Right lung (tissue), 5 donors: ENCODE data around the gene CYREN. TPM values are rescaled to one million over a fixed set of nuclear protein-coding genes. Genes with fewer than 3 reads are reported as not detected.

Experiments
- DNase-seq, 2 donors: peaks; one replicate each; pipeline ENCODE4 v3.0.0-alpha.2; 2013
- polyA plus RNA-seq, 5 donors: library from polyadenylated mRNA; unstranded; fragments of 120-200 nt; gene quantifications; one replicate each; pipeline versions ENCODE4 v1.2.1 to v1.2.3, GENCODE V29; 2013; ENCODE audit warnings: inconsistent platforms in 1 of 5, low replicate concordance in 1 of 5; ENCODE audit not compliant: insufficient read length in 5 of 5, insufficient read depth in 1 of 5

CYREN gene
- polyA plus RNA-seq, 5 donors = 43.2 to 52.0 (median 45.0) TPM

DNA sequence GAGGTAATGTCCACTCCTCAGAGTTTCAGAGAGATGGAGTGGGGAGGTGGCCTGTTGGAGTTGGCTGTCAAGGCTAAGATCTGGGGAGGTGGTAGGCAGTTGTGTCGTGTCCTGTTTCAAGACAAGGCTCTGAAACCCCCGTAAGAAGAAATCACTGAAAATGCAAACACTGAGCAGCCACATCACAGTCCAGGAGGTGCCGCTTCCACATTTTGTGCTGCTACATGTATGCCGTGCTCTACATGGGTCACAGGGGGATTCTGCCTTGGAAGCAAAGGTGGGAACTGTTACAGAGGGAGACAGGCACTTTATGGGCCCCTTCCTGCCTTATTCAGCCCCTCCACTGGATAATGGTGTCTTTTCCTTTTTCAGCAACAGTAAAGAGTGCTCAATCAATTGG is 28.9 kb upstream of the CYREN start:
- DNase-seq = no peak

DNA sequence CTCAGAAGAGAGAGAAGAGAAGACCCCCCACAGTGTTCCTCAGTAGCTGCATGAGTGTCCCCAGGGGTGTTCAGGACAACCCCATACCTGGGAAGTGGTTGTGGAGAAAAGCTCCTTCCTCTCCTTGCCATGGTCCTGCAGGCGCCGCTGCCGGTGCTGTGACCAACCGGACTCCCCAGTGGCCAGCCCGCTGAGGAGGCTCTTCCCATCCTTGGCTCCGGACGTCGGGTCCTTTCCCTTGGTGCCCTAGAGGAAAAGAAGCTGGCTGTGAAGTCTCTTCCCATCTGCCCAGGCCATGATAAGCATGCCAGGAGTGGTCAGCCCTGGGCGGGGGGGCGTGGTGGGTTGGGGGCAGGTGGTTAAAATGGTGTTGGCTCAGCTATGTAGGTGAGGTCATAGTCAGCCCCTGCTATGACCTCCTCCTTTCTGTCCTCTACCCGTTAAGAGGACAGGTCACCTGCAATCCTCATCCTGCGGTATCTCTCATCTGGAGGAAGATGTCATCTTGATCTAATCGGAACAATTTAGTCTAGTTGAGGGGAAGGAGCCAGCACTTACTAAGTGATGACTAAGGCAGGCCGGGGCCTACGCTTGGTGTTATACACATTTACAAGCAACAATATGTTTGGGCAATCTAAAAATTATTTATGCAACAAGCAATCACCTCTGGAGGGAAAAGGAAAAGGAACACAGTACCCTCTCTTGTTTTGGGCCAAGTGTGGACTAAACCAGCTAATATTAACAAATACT is 27.6 kb upstream of the CYREN start:
- no peak for DNase-seq

DNA sequence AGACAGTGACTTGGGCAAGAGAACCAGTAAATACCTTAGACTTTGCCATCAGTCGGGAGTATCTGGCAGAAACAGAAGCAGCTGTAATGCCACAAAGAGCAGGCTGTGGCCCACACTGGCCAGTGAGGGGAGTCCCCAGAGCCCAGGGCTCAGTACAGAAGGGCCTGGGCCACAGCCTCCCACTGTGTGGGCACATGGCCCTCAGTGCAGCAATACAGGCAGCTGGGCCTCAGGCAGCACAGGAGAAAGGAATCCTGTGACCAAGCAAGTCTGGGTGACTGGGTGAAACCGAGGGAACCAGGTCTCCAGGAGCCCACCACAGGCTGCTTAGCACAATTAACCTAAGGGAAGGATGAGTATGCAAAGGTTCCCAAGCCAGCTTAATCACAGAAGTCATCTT is 26.8 kb upstream of the CYREN start:
- no peak for DNase-seq

DNA sequence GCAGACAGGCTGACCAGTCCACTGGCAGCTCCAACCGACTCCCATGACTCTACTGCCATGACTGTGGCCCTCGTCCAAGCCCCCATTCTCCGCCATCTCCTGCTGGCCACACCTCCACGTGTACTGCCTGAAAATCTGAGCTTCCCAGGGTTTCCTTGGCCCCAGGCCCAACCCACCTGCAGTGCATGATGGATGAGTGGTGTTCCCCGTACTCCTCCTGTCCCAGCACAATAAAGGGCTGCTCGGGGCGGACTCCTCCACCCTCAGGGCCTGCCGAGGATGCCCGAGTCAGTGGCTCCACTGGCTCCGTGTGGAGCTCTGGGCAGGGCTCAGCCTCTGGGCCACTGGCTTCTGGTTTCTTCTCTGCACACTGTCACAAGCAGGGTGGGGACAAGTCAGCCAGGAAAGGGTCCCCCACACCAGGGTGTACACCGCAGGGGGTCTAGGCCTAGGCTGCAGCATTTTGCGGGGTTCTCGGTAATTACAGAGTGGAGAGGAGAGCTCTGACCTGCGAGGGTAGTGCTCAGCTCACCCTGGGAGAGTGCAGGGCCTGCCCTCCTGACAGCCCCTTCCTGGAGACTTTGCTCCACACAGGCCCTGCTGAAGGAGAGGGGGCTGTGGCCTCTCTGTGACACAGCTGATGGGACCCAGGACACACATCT is 25.6 kb upstream of the CYREN start:
- no peak for DNase-seq

DNA sequence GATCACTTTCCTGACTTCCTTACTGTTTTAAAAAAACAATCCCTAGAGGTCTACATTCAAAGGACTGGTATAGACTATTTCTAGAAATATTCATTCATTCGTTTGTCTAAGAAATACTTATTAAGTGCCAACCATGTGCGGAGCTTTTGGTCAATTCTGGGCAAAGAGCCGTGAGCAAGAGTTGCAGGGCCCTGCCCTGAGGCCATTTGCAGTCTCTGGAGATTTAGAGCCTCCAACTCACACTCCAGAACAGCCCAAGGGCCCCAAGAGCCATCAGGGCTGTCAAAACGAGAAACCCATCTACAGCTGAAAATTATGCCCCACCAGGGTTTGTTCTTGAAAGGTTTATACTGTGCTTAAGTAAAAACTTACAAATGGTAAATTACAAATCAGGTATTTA is 24.6 kb upstream of the CYREN start:
- DNase-seq = no peak

DNA sequence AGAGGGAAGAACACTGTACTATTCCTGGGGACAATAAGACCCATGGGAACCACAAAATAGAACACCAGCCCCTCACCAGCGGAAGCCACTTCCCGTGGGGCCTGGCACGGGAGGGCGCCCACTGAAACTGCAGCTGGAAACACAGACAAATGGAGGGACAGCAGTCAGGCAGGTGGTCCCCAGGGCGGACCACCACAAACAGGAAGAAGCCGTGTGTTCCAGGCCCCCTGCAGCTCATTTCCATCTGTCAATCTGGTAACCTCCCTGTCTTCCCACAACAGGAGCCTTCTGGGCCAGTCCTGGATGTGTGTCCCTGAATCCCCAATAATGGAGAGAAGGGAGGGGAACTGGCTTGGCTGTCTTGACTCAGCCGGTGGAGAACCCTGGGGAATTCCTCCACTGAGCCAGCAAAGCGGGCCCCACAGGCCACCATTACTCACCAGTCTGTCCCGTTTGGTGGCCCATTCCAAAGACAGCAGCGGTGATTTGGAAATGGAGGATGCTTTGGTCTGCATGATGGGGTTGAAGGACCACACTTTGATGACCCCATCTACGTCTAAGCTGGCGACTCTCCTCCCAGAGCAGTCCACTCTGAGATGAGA is 24.1 kb upstream of the CYREN start:
- no peak for DNase-seq

DNA sequence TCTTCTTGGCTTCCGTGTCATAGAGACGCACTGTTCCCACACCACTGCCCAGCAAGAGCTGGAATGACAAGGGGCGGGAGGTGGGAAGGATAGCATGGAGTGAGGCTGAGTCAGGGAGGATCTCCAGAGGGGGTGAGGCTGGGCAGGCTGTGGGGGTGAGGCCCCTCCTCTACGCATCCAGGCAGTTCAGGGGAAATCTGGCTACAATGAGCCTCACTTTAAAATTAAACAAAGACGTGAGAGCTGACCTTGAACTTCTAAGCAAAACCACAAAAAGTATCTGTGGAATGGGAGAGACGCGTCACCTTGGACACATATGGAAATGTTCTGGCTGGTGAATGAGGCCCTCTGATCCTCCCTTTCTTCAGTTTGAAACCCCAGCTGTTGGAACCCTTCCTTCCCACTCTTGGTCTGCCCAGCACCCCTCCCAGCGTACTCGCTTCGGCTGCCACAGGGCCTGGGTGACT is 23.1 kb upstream of the CYREN start:
- DNase-seq = no peak

DNA sequence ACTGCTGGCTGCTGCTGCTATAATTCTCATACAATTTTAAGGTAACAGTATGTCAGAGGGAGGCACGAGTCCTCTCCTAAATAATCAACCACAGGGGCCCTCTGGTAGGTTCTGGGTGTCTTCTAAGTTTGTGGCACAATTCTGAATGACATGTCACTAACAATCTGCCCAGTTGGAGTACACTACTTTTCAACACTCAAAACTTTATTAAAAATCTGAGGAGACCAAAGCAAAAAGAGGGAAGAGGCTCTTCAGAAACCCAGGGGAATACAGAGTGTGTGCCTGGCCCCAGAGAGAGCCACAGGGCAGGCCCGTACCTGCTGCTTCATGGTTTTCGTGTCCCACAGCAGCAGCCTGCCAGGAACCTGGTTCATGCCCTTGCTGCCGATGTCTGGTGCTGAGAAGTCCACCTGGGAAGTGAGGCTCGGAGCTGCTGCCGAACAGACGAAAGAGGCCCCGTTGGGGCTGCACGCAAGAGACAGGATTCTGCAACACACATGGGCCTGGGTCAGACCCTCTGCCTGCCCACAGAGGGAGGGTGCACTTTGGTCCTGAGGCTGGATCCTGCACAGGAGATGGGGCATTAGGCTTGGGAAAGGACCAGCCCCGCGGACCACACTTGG is 22.5 kb upstream of the CYREN start:
- DNase-seq = no peak

DNA sequence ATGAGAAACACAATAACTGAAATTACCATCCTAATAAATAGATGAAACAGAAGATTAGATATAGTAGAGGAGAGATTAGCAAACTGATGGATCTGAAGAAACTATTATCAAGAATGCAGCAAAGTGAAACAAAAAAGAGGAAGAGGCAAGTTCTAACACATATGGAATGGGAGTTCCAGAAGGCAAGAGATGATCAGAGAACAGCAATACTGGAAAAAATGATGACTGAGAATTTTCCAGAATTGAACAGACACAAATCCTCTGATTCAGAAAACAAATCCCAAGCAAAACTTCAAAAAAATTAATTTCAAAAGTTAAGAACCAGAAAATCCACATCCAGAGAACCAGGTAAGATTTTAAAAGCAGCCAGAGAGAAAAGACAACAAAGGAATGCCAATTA is 20.2 kb upstream of the CYREN start:
- no peak for DNase-seq

DNA sequence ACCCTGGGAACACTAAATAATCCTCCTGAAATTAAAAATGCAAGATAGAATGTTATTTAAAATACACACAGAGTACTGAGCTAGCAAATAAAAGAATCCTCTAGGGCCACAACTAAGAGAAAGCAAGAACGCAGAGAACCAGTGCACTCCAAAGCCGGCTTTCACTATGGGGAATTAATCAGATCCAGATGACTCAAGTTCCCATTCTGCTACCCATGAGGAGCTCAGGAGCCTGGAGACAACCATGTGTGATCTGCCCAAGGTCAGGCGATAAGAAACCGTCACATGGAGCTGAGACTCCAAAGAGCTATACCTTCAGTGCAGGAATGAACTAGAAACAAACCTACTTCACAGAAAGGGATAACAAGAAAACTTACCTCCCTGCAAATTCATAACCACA is 19.5 kb upstream of the CYREN start:
- no peak for DNase-seq

DNA sequence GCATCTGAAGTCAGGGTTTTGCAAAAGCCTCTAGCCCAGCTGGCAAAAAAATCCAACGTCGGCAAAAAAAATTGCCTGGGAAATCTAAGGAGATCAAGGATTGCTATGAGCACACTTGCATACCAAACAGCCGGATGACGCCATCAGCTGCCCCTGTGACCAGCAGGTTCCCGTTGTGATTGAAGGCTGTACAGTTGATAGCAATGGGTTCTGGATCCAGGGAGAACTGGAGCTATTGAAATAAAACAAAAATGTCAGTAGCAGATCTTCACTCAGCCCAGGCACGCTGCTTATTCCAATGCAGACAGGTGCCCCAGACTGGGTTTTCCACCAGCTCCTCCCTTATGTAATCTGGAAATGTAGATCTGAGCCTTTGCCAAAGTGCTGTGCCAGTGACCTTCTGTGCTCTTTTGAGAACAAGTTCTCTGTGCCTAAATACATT is 18.7 kb upstream of the CYREN start:
- DNase-seq = no peak

DNA sequence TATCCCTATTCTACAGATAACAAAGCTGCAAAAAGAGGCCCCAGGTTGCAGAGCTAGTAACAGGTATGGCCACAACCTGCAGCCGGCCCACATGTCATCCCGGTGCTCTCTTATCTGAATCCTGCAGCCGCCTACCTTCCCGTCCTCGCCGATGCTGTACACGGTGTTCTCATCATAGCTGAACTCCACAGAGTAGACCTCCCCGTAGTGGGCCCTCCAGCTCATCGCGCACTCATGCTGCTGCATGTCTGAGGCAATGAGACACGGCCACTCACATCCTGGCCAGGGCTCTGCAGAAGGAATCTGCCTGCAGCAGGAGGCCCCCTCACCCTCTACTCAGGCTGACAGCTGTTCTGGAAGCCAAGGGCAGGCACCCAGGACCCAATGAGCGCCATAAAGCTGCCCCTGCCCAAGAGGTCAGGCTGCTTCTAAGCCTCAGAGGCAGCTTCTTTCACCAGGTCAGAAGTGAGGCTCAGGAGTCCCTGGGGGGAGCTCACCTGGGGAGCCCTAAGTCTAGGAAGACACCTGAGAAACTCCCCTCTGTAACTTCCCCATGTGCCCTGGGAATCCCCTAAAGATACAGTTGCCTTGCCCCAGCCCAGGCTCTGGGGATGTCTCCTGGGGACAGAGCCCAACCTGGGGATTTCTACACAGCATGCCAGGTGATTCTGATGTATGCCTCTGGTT is 17.9 kb upstream of the CYREN start:
- DNase-seq = no peak

DNA sequence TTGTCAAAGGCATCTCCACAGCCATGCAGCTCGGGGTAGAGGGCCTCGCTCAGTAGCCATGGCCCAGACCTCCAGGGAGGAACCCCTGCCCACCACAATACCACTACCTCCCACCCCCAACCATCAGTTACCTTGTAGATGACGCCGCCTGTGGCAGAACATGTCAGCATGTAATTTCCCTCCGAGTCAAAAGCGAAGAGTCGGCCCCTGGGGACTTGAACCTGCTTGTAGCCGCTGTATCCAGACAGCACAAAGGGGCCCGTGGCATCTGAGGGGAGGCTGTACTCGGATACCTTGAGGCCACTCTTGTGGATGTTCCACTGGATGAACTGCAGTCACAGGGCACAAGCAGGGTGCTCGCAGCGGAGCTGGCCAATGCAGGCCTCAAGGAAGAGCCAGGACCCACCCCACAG is 16.3 kb upstream of the CYREN start:
- DNase-seq = no peak

DNA sequence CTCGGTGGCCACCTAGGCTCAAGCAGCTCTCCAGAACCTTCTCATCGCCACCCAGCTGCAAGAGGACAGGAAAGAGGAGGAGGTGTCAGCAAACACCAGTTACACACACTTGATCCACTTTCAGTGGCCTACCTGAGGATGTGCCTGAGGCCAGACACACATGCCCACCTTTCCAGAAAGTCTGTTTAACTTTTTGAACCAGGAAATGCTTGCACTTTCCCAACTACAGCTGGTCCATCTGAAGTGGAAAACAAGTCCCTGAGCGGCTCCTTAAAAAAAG is 15.7 kb upstream of the CYREN start:
- DNase-seq = no peak

DNA sequence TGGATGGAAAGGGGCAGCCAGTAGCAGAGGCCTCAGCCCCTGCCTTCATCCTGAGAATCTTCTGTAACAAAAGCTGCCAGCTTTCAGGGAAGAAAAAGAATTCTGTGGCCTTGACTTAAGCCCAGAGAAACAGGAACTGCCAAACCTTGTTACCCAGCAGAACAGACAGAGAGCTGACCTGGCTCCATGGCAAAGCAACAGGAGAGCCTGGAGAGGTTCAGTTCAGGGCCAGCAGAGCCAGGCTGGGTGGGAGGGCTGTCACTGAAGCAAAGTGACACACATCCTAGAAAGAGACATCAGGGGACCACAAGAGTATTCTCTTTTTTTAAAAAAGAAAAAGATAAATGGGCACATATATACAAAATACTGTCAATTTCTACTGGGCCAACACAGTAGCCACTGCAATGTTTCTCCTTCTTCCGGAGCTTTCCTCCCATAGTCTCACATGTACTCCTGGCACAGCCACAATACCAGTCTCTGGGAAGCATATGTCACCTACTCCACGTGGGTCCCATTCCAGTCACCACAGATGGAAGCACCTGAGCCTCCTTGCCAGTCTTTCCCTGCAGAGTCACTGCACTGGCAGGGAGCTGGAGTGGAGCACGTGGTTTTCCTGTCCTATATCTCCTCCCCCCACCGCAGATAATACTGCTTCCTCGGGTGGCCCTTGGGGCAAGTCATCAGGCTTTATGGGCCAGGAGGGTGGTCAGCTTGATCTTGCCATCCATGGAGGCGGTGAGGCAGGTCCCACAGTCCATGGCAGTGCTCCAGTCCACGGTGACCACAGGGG is 15.2 kb upstream of the CYREN start:
- DNase-seq = no peak

DNA sequence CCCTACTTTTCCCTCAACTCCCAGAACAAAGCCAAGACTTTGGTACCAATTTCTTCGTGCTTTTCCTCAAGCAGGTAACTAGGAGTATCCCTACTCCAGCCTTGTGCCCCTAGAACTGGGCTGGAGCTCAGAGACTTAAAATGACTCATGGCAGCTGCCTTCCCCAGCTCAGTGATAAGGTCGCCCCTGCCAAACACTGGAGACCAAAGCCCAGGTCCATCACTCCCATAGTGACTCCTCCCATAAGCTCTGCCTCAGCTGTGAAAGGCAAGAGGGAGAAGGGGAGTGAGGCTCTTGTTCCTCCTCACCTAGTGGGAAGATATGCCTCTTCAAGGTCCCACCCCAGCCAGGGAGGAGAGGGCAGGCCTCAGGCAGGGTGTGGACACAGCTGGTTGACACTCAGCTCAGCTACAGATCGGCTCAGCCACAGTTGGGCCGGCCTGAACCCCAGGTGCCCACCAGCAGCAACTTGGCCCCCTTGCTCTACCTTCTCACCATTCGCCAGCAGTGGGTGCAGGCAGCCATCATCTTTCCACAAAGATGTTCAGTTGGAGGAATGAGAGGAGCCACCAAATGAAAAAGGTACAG is 13.8 kb upstream of the CYREN start:
- no peak for DNase-seq

DNA sequence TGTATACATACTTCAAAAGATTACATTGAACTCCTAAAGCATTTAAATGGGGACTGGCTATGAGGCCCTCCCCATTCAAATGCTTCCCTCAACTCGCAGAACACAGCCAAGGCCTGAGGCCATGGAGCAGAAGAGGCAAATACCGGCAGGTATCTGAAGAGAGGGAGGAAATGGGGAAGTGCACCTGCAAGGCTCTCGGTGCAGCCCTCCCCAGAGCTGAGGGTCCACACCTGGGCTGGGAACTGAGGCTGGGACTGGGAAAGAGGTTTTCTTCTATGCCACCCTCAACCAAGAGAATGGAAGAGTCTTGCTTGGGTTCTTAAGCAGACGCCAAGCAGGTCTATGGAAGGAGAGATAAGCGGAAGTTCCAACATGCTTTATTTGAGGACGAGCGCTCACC is 13.0 kb upstream of the CYREN start:
- no peak for DNase-seq

DNA sequence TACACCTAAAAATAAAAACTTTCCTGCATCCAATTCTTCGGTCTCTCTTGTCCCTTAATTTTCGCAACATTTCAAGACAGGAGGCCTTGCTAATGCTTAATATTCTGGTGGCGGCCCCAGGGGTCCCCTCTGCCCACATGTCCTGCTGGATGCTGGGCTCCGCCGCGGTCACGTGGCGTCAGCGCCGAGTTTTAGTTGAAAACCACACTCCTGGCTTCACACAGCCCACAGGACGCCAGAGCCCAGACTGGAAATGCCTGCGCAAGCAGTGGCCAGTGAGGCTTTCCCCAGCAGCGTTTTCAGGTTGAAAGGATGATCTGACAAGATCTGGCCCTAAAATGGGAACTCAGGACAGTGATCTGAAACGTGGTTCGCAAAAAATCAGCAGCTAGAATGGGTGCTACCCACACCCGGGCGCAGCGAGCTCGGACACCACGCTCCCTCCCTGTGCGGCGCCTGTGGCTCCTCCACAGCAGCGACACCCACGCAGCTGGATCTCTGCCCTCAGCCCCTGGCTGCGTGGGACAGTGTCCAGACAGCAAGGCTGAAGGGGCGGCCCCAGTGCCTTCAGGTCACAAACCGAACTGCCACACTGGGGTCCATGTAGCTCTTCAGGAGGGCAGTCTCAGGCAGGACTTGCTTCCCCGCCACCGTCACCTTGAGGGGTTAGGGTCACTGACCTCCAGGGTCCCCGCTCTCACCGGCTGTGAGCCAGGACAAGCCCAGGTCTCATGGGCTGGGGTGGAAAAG is 11.6 kb upstream of the CYREN start:
- no peak for DNase-seq

DNA sequence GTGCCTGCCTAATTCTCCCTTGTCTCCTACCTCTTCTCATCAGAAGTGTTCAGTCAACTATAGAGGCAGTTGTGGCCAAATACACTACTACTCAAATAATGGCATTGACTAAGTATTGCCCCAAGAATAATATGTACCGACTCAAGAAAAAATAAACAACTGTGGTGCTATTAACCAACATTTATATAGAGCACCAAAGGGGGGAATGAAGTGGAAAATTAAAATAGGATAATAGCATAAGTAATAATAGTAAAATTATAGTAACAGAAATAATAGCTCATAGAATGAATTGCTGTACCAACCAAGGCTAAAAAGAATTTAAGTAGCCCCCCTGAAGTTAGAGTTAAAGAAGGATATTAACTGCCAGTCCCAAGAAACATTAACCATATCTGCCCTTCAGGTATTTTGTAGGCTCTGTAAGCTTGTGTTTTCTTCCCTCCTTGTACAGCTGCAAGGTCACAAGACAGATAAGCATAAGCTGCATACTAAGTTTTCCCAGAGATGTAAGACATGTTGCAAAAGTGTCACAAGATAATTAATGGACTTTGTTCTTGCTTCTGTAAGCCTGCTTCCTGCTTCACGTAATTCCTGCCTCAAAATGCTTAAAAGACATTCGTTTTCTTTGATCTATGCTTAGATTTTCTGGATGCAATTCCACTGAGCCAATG is 10.9 kb upstream of the CYREN start:
- DNase-seq = no peak

DNA sequence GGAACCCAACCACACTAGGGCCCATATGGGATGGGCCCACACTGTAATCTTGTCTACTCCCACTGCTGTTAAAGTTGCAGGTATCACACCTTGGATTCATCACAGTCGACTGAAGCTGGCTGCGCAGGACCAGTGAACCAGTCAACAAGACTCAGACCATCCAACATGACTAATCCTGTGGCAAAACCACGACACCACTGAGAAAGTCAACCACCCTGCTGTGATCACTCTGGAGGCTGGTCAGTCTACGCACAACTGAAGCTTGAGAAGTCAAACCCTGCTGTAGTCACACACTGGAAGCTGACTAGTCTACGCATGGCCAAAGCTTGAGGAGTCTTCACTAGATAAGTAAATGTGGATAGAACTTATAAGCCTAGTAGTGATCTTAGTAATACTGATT is 9.6 kb upstream of the CYREN start:
- no peak for DNase-seq
